Renal cortex interstitium (tissue), 11 donors: ENCODE results near the gene PIWIL4. TPM values are rescaled to one million over a fixed set of nuclear protein-coding genes. Genes with fewer than 3 reads are reported as not detected.

Experiments used
- DNase-seq, 11 donors: peaks; one replicate each; pipeline ENCODE4 v3.0.0-alpha.2; 2013; ENCODE audit warnings: low read depth in 9 of 11, low spot score in 4 of 11; ENCODE audit errors: extremely low read depth in 1 of 11
- polyA plus RNA-seq, 3 donors: library from polyadenylated mRNA; unstranded; fragments of 120-200 nt; gene quantifications; one replicate each; pipeline ENCODE4 v1.2.1, GENCODE V29; 2013; ENCODE audit not compliant: insufficient read length in 3 of 3

Gene PIWIL4
- polyA plus RNA-seq, 3 donors: 2.5 to 4.4 (median 3.8) TPM

DNA sequence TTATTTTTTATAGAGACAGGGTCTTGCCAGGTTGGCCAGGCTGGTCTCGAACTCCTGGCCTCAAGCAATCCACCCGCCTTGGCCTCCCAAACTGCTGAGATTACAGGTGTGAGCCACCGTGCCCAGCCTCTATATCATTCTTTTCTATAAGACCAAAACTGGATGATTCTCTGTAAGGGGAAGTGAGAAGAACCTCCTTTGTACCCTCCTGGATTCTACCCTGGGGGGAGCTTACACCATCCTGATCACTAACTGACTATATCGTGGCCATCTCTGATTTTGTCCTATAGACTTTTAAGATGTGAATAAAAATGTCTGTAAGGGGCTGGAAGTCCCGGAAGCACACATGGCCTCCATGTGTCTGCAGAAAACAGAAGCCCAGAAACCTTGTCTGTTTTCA lies 9.1 kb downstream of the PIWIL4 start:
- DNase-seq: no peak

DNA sequence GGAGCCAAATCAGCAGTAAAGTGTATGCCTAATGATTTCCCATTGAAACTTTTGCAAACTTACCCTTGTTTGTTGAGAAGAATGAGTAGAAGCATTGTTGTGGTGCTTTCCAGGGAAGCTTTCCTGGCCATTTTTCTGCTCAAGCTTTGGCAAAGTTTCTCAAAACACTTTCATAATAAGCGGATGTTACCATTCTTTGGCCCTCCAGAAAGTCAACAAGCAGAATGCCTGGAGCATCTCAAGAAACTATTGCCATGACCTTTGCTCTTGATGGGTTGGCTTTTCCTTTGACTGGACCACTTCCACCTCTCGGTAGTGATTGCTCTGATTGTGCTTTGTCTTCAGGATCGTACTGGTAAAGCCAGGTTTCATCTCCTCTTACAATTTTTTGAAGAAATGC lies 10.7 kb downstream of the PIWIL4 start:
- no peak for DNase-seq

DNA sequence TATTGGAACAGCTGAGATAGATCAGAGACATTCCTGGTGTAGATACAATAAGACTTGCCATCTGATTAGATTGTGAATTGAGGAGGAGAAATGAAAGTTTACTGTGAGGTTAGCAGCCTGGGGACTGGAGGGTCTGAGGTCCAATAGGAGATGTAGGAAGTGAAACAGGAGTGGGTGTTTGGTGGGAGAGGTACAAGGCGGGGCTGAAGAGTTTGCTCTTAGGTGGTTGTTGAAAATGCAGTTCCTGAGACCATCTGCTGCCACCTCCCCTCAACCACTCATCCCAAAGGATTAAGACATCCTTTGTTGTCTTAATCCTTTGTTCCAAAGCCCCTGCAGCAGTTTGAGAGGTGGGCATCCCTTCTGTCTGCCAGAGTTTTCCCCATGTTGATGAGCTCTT lies 14.8 kb downstream of the PIWIL4 start:
- DNase-seq: no peak

DNA sequence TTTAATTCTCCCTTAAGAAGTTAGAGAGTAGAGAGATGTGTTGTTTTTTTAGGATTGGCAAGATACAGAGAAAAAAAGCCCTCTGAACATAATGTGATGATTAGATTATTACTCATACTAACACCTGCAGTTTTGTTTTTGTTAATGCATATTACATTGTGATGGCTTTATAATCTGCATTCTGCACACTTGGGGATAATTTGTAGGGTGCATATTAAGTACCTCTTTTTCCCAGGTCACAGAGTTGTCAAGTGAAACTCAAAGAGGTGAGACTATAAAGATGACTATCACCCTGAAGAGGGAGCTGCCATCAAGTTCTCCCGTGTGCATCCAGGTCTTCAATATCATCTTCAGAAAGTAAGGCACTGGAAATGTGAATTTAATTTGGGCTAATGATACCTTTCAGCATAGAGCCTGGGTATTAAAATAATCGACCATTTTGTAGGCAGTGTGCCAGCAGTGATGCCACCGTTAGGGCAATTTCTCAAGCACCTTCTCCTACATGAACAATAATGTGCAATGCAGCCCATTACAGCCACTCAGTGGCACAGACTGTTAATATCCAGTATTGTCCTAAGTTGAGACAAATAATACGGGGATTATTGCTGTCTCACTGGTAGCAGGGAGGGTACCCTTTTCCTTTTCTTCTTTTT lies 16.2 kb downstream of the PIWIL4 start:
- DNase-seq: no peak

DNA sequence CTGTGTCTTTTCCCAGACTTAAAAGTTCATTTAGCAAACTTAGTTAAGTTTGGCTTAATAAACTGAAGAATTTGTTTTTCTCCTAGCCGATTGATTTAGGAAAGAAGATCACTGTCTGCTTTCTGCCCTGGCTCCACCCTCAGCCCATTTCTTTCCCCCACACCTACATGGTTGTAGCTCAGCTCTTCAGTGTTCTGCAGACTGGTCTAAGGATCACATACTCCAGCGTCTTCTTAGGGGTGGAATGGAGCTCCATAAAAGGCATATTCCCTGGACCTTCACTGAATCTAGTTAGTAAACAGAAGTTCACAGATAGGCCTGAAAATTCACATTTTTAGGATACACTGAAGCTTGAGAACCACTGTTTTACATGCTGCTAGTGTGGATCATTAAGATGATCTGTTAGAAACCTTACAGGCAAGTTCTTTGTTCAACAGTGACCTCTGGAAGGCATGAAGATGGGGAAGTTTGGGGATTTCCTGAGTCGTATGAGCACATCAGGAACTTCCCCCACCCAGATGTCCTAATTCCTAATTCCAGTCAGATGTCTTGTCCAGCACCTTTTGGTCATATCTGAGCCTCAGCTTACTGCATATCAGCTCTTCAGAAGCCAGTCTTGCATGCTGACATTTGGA lies 16.8 kb downstream of the PIWIL4 start:
- no peak for DNase-seq

DNA sequence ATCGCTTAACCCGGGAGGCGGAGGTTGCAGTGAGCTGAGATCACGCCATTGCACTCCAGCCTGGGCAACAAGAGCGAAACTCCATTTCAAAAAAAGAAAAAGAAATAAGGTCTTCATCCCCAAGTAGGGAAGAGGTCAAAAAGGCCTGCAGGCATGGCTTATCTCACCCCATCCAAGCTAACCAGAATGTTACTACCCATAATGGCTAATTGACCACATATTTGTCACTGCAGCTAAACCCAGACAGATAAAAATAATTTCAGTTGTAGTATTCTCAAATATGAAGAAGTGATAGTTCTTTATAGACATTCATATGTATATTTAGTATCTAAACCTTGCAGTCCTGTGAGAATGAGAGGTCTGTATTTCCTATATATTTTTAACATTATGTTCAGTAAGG lies 17.8 kb downstream of the PIWIL4 start:
- no peak for DNase-seq

DNA sequence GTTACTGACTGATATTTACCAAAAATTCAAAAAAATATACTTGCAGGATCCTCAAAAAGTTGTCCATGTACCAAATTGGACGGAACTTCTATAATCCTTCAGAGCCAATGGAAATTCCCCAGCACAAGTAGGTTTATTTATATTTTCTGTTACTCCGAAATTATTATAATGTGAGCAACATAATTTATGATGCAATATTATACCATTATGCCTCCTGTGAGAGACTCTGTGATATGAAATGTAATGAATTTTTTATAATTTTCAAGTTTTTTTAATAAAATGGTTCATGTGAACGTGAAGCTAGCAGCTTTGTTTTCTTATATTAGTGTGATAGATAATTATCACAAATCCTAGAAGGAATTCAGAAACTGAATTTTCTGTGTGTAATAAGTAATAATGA lies 18.2 kb downstream of the PIWIL4 start:
- no peak for DNase-seq

DNA sequence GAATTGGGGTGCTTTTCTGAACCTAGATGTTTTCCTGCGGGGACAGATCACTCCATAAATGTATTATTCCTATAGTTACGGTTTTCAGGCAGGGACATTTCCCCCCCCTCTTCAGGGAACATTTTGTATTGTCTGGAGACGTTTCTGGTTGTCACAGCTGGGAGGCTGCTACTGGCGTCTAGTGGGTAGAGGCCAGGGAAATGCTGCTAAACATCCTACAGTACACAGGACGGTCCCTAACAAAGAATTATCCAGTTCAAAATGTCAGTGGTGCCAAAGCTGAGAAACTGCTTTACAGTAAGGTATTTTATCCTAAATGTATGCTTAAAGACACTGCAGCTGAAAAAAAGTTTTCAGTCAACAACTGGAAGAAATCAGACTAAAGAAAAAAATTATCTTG lies 19.4 kb downstream of the PIWIL4 start:
- DNase-seq: no peak

DNA sequence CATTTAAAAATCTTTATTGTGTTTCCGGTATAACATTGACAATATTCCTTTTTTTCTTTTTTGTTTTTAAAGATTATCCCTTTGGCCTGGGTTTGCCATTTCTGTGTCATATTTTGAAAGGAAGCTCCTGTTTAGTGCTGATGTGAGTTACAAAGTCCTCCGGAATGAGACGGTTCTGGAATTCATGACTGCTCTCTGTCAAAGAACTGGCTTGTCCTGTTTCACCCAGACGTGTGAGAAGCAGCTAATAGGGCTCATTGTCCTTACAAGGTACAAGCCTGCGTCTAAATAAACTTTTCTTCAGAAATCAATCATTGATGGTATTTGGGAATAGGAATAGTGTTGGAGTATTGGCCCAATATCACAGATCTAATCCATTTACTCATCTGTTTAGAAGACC lies 19.8 kb downstream of the PIWIL4 start:
- no peak for DNase-seq

DNA sequence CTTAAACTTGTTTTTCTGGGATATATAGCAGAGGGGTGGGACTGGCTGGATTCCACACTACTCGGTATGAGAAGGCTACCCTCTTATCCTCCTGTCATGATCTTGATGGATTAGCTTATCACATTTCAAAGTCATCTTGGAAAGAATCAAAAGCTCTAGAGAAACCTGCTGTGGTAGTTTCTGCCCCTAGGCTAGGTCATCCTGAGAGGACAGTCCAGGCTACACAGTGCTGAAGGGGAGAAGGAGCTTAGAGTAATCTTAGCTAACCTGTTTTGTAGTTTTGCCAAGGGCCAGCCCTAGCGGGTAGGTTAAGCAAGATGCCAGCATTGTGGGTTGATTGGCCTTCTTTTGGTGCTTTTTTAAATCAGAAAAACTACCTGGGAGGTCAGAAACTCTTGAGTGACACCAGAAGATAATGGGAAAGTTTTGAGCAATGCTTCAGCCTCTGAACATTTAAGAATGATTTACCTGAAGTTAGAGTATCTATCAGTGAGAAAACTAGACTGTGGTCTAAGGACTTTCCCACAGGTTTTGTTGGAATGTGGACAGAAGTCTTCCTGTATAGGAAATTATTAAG lies 21.3 kb downstream of the PIWIL4 start:
- DNase-seq: peak in 4 of 11 donors; percentile 12 to 43 (median 24)

DNA sequence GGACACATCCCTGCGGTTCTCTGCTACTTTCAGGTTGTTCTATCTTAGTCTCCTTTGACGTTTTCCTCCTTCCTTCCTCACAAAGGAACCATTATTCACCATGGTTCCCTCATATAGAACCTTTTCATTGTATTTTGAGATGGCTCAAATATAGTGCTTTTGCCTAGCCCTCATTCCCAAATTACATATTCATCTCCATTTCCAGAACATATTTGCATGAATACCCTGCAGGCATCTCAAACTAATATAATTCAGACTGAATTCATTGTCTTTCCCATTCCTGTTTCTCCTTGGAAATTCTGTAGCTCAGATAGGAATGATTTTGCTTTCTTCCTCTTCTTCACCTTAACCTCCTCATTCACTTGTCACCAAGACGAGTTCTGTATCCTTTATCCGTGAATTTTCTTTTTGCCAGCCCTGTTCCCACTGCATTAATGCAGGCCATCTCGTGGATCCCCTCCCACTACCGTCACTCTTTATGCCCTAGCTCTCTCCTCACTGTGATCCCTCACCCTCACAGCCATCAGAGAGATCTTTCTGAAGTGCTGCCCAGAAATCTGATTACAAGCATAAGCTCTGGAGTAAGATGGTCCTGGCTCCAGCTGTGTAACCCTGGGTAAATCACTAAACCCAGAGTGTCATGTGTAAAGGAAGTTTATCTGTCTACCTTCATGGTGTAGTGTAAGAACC lies 23.3 kb downstream of the PIWIL4 start:
- no peak for DNase-seq

DNA sequence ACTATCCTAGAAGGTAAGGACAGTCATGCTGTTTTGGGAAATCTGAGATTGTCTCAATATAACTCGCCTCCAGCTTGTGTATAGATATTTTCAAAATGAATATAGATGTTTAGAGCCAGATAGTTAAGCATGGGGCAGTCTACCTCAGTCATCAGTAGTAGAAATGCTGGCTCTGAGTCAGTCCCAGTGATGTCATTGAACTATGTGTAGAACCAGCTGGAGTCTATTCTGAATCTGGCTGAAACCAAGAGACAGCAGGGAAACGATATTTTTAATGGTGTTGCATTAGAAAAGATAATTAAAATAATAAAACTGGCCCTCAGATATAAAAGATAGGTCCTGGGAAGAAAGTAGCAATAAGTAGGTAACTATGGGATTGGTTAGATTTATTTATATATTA lies 25.9 kb downstream of the PIWIL4 start:
- no peak for DNase-seq

DNA sequence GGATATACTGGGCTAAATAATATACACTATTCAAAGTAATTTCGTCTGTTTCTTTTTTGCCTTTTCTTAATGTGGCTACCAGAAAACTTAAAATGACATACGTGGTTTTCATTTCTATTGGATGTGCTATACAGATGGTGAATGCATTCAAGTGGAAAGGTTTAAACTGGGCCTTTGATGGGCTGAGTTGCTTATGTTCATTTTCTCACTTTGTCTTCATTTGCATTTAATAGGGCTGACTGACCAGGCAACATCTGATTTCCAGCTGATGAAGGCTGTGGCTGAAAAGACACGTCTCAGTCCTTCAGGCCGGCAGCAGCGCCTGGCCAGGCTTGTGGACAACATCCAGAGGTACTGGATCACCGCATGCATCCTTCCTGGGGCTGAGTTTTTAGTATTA lies 27.9 kb downstream of the PIWIL4 start:
- DNase-seq: no peak

DNA sequence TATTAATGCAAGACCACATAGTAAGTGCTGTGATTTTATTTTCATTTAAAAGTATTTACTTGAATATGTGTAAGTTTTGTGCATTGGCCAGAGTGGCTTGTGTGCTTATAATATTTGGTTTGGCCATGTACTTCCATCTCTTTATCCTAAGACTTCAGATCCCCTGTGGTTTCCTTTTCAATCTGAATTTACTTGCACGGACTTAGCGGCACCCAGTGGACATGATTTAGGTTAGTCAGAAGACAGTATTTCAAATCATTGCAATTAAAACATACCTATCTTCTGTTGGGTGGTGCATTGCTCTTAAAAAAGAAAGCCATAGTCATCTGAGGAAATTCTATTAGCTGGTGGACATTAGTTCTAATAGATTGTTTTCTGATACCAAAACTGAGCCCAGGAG lies 30.7 kb downstream of the PIWIL4 start:
- peak in 1 of 11 donors; percentile 8 for DNase-seq

DNA sequence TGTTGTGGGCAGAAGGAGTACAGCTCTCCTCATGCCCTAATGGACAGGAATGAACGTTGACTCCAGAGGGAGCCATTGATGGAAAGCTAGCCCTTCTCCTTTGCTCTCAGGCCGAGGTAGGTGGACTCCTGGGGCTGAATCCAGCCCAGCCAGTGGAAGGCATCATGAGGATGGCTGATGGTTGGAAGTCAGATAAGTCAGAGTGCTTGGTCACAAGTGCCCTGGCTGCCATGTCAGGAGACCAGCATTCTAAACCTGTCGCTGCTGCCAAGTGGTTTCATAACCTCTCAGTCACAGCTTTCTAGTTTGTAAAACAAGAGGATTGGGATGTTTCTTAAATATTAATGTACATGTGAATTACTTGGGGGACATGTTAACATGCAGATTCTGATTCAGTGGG lies 32.3 kb downstream of the PIWIL4 start:
- no peak for DNase-seq

DNA sequence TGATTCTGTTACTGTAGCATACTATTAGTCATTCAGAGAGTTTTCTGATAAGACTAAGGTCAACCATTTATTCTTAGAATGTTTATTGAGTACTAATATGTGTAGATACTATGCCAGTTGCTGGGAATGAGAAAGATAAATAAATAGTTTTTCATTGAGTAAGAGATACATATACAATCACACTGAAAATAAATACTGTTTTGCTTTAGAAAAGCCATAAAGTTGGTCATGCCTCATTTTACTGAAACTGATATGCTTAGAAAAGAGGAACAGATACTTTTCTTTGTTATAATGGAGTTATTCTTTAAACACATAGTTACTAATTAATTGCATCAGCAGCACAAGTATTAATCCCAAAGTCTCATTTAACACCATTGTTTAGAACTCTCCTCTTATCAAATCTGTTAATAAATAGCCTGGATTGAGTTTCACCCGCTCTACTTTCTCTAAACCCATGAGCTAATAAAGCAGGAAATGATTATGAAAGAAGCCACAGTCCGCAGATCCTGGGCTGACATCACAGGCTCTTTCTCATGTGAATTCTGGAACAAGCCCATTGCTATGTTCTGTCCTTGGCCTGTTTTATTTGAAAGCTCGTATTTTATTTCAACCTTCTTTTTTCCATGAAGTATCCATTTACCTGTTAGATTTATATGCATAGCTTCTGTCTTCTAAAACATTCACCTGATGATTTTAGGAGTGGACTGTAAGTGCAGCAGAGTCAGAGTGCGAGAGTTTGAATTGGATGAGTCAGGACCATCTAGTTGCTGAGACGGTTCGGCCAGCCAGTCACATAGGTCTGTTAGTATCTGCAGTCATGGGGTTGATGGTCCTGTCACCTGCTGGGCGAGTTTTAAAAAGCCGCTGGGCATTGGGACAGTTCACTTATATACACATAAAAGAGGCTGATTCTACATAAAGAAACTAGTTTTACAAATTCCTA lies 35.5 kb downstream of the PIWIL4 start:
- peak in 7 of 11 donors; percentile 17 to 58 (median 46) for DNase-seq

DNA sequence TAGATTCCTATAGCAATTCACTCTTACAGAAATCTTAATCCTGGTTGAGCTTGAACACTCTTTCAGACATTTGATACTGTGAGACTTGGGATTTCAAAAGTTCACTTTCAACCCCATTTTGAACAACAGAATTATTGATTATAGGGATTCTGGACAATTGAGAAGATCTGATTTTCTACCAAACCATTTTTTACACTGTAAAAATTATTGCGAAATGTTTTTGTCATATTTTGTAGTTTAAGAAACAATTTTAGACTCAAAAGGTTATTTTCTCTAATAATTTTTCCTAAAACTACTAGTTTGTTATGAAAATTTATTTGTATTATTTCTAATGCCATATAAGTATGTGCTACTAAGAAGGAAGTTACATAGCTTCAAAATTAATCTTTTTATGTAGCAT lies 36.4 kb downstream of the PIWIL4 start:
- DNase-seq: no peak

DNA sequence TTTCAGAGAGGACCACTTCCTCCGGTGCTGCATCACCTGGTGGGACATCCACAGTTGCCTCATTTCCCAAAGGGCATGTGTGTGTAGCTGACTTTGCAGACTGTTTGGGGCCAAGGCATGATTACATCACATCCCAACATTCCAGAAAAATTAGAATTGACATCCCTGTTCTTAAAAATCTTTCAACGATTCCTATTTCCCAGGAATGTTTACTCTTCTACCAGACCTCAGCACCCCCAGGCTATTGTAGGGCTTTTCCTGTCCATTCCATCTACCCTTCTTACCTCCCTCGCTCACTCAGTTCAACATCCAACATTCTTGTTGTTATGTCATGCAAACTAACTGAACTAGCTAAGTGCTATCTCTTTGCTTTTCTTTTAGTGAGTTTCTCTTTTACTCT lies 37.3 kb downstream of the PIWIL4 start:
- no peak for DNase-seq

DNA sequence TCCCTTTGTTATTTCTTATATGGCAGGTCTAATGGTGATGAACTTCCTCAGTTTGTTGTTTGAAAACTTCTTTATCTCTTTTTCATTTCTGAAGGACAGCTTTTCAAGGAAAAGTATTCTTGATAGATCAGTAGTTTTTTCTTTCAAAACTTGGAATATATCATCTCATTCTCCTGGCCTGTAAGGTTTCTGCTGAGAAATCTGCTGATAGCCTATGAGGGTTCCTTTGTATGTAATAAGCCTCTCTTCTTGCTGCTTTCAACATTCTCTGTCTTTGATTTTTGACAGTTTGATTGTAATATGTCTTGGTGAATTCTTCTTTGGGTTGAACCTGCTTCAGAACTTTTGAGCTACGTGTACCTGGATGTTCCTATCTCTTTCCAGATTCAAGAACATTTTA lies 46.0 kb downstream of the PIWIL4 start:
- DNase-seq: no peak
